ENCODE measurements around the gene SLC25A47.
"Not testable (repeated sequence)": the region's sequence is repeated elsewhere in the genome, so short reads cannot be mapped to it uniquely, and the experiment has no call there.

The SLC25A47 gene

GRCh38 chr14:100336618-100337530 is 13.7 kb downstream of the SLC25A47 start:
- H3K27ac Mint-ChIP-seq = peak overlapping the region; percentile 63
- peaks cover 3% of the 10 kb centered on the region for H3K27me3 Mint-ChIP-seq (ENCODE audit: low read depth, poor library complexity)
- peaks cover 51% of the 10 kb centered on the region for H3K36me3 Mint-ChIP-seq (ENCODE audit: low read depth)
- DNase-seq = no peak
- TF ChIP-seq CTCF (IDR thresholded peaks at IDR 0.05) = no peak
- H3K4me1 Mint-ChIP-seq = peaks cover 23% of the 10 kb centered on the region
- H3K4me3 Mint-ChIP-seq = no peak overlapping the region
- no peaks in the 10 kb centered on the region for H3K9me3 Mint-ChIP-seq

- no peak for TF ChIP-seq CTCF (IDR thresholded peaks at IDR 0.05)
Observed at GRCh38 chr14:100339766-100340422, 16.8 kb downstream of the SLC25A47 start.

GRCh38 chr14:100340423-100340813 is 17.3 kb downstream of the SLC25A47 start:
- TF ChIP-seq CTCF (IDR thresholded peaks at IDR 0.05) = no peak
- peaks cover 3% of the 10 kb centered on the region for H3K27me3 Mint-ChIP-seq (ENCODE audit: low read depth, poor library complexity)

More at GRCh38 chr14:100339766-100340422, 16.8 kb downstream of the SLC25A47 start:
- Mint-ChIP-seq H3K4me1 (peaks cover 25% of the 10 kb centered on the region), H3K4me3 (no peak overlapping the region), H3K27ac (peak overlapping the region; percentile 93), H3K9me3 (peaks cover 4% of the 10 kb centered on the region), H3K27me3 (ENCODE audit: low read depth, poor library complexity) (peaks cover 3% of the 10 kb centered on the region), H3K36me3 (ENCODE audit: low read depth) (peaks cover 68% of the 10 kb centered on the region)
- no peak for DNase-seq

GRCh38 chr14:100341301-100342031 is 18.3 kb downstream of the SLC25A47 start:
- peaks cover 3% of the 10 kb centered on the region for H3K27me3 Mint-ChIP-seq (ENCODE audit: low read depth, poor library complexity)
- H3K27ac Mint-ChIP-seq = peak overlapping the region; percentile 89
- DNase-seq = no peak
- no peak for TF ChIP-seq CTCF (IDR thresholded peaks at IDR 0.05)
- H3K9me3 Mint-ChIP-seq = peaks cover 4% of the 10 kb centered on the region
- peaks cover 25% of the 10 kb centered on the region for H3K4me1 Mint-ChIP-seq
- no peak overlapping the region for H3K4me3 Mint-ChIP-seq
- peaks cover 66% of the 10 kb centered on the region for H3K36me3 Mint-ChIP-seq (ENCODE audit: low read depth)

More at GRCh38 chr14:100340423-100340813, 17.3 kb downstream of the SLC25A47 start:
- H3K27ac Mint-ChIP-seq = peak overlapping the region; percentile 93
- H3K36me3 Mint-ChIP-seq (ENCODE audit: low read depth) = peaks cover 66% of the 10 kb centered on the region
- peaks cover 25% of the 10 kb centered on the region for H3K4me1 Mint-ChIP-seq
- H3K4me3 Mint-ChIP-seq = no peak overlapping the region
- no peak for DNase-seq
- peaks cover 4% of the 10 kb centered on the region for H3K9me3 Mint-ChIP-seq

- Mint-ChIP-seq H3K27ac (peak overlapping the region; percentile 89), H3K4me1 (peaks cover 21% of the 10 kb centered on the region), H3K4me3 (no peak overlapping the region), H3K36me3 (ENCODE audit: low read depth) (peaks cover 64% of the 10 kb centered on the region), H3K9me3 (peaks cover 4% of the 10 kb centered on the region), H3K27me3 (ENCODE audit: low read depth, poor library complexity) (peaks cover 5% of the 10 kb centered on the region)
- no peak for DNase-seq
- no peak for TF ChIP-seq CTCF (IDR thresholded peaks at IDR 0.05)
Observed at GRCh38 chr14:100342195-100342594, 19.1 kb downstream of the SLC25A47 start.

GRCh38 chr14:100342826-100343225 is 19.7 kb downstream of the SLC25A47 start:
- peaks cover 60% of the 10 kb centered on the region for H3K36me3 Mint-ChIP-seq (ENCODE audit: low read depth)

GRCh38 chr14:100344657-100345056 is 21.5 kb downstream of the SLC25A47 start:
- H3K9me3 Mint-ChIP-seq; H3K27me3 Mint-ChIP-seq (ENCODE audit: low read depth, poor library complexity); DNase-seq; H3K4me3 Mint-ChIP-seq; H3K27ac Mint-ChIP-seq: not testable (repeated sequence)
- H3K36me3 Mint-ChIP-seq (ENCODE audit: low read depth) = peaks cover 56% of the 10 kb centered on the region
- H3K4me1 Mint-ChIP-seq = peaks cover 12% of the 10 kb centered on the region

More at GRCh38 chr14:100342826-100343225, 19.7 kb downstream of the SLC25A47 start:
- H3K4me3 Mint-ChIP-seq; H3K27ac Mint-ChIP-seq; H3K9me3 Mint-ChIP-seq; H3K27me3 Mint-ChIP-seq (ENCODE audit: low read depth, poor library complexity); DNase-seq: not testable (repeated sequence)
- peaks cover 16% of the 10 kb centered on the region for H3K4me1 Mint-ChIP-seq

All from nephron progenitor cell (in vitro differentiated cells).